HEK293T (cell line): ENCODE data around the gene MDFI.

Source experiments
- BHLHE40 ChIP-seq: fragments of 450-650 bp; IDR thresholded peaks from 2 replicates; pipeline ENCODE4 v1.6.1; 2016; ENCODE audit warnings: mild to moderate bottlenecking, moderate library complexity, borderline replicate concordance
- SP1 ChIP-seq: fragments of 450-650 bp; IDR thresholded peaks from 2 replicates; pipeline ENCODE4 v1.6.1; 2017
- SUZ12 ChIP-seq: fragments of 450-650 bp; IDR thresholded peaks from 2 replicates; pipeline ENCODE4 v1.6.1; 2016; ENCODE audit warnings: mild to moderate bottlenecking

DNA sequence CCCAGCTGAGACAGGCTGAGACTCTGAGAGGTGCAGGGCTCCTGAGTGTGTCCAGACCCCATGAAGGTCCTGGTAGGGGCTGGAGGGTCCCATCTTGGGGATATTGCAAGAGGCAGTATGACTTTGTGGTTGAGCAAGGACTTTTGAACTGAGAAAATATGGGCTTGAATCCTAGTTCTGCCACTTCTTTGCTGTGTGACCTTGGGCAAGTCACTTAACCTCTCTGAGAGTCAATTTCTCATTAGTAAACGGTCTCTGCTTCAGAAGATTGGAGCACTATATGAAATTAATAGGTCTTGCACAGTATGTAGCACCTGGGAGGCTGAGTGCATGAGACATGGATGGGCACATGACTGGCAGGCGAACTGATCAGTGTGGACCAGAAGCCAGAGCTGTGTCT, 54.5 kb downstream of the MDFI start:
- TF ChIP-seq SUZ12 (no peak), SP1 (no peak), BHLHE40 (no peak)
